OCI-LY3 (cell line): ENCODE data around the gene ZNF296.

ENCODE experiments used
- CTCF ChIP-seq: fragments of 200-600, 300-600 bp; sonication (generic); IDR thresholded peaks from 2 replicates; pipeline ENCODE4 v1.5.1; 2014; ENCODE audit warnings: antibody characterized with exemption, low read length, low read depth
- EZH2phosphoT487 ChIP-seq: fragments of 200-600 bp; shearing (Covaris generic); IDR thresholded peaks from 2 replicates; pipeline ENCODE4 v1.6.1; 2018; ENCODE audit warnings: antibody characterized with exemption, mixed run types, low read depth

GRCh38 chr19:45103508-45104319 lies 27.4 kb upstream of the ZNF296 start:
- TF ChIP-seq CTCF (no peak), EZH2phosphoT487 (no peak)
